SW 1271 (cell line): ENCODE measurements around the gene TXNDC12.
A peak's percentile ranks its signal among the peaks of the same experiment; 100 is the strongest.
"Not testable (repeated sequence)": the region's sequence is repeated elsewhere in the genome, so short reads cannot be mapped to it uniquely, and the experiment has no call there.

Experiments used
- DNase-seq, 2 experiments: peaks; one replicate each; lab custom pipeline; 2025; lab: John Stamatoyannopoulos, UW

TXNDC12 gene

DNA sequence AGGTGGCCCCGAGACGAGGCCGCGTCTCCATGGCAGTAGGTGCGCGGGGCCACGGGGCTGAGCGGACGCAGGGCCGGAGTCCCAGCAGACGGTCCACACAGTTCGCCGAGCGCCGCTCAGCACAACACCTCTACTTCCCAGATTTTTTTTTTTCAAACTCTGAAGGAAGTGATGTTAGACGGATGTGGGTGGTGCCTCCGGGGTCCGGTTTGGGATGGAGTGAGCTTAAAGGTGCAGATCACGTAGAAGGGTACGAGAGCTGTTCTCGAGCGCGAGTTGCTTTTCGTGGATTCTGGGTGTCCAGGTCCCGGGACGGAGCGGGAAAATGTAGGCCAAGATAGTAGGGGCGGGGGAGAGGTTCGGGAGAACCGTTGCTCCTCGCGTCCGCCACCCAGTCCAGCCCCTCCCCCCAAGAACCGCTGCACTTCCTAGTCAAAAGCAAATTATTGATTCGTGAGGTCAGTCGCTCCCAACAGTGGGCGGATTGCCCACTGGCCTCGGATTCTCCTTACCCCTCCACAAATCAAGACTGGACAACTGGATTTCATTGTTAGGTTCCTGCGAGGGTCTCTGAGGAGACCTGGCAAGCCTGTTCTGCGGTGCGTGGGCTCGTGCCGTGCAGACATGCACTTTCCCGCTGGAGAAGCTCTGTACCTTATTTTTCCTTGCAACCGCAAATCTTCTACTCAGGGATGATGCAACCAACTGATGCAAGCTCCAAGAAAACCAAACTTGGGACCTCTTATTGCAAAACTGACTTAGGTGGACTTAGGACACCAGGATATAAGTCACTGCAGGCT, at the start of gene TXNDC12:
Gene TXNDC12 (minus strand): TSS at position 126 of the 800 bp plus-strand sequence. CDS start 95 bp downstream, at position 31.
- peak; percentile 76 to 90 for DNase-seq

GRCh38 chr1:52102336-52103013, 47.5 kb upstream of the TXNDC12 start:
- DNase-seq, result no peak

DNA sequence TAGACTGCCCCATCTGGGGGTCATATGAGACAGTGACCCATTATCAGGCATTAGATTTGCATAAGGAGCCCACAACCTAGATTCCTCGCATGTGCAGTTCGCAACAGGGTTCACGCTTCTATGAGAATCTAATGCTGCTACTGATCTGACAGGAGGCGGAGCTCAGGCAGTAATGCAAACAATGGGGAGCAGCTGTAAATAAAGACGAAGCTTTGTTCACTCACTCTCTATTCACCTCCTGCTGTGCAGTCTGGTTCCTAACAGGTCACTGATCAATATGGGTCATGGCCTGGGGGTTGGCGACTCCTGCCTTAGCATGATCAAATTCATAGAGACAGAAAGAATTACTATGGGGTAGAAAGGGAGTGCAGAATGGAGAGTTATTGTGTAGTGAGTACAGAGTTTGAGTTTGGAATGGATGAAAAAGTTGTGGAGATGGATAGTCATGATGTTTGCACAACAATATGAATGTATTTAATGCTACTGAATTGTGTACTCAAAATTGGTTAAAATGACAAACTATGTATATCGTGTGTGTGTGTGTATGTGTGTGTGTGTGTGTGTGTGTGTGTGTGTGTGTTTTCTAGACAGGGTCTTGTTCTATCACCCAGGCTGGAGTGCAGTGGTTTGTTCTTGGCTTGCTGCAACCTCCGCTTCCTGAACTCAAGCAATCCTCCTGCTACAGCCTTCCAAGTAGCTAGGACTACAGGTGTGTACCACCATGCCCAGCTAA, 43.3 kb upstream of the TXNDC12 start:
- no peak for DNase-seq

- no peak for DNase-seq
Observed at GRCh38 chr1:52096216-52096615, 41.2 kb upstream of the TXNDC12 start.

GRCh38 chr1:52094300-52094699, 39.3 kb upstream of the TXNDC12 start:
- DNase-seq, result not testable (repeated sequence)

- DNase-seq, result not testable (repeated sequence)
Observed at GRCh38 chr1:52087892-52088291, 32.9 kb upstream of the TXNDC12 start.

GRCh38 chr1:52080014-52080415, 25.0 kb upstream of the TXNDC12 start:
- no peak for DNase-seq

DNA sequence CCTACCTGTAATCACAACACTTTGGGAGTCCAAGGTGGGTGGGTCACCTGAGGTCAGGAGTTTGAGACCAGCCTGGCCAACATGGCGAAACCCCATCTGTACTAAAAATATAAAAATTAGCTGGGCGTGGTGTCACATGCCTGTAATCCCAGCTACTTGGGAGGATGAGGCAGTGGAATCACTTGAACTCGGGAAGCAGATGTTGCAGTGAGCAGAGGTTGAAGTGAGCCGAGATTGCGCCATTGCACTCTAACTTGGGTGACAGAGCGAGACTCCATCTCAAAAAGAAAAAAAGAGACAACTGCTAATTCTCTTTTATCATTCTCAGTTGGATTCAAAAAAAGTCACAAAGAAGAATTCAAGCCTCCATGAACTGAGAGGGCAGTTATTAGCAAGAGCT, 22.3 kb upstream of the TXNDC12 start:
- DNase-seq, result not testable (repeated sequence)

GRCh38 chr1:52072291-52072690, 17.3 kb upstream of the TXNDC12 start:
- no peak for DNase-seq

- no peak for DNase-seq
Observed at GRCh38 chr1:52070704-52071103, 15.7 kb upstream of the TXNDC12 start.

DNA sequence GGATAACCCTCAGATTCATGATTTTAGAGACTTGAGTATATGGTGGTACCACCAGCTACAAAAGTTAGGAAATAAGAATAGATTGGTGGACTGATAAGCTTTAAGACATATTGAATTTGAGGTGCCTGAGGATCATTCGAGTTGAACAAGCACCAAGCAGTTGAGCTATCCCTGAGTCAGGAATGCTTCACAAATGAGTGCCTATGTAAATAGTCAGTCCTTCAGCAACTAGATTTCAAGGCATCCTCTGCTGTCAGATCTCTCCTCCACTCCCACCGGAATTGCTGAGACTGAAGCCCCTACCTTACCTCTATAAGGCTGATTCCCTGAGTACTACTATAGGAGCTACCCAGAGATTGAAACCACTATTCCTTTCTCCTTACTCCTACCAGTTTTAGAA, 8.2 kb upstream of the TXNDC12 start:
- no peak for DNase-seq

- DNase-seq, result no peak
Observed at GRCh38 chr1:52060822-52061221, 5.8 kb upstream of the TXNDC12 start.

DNA sequence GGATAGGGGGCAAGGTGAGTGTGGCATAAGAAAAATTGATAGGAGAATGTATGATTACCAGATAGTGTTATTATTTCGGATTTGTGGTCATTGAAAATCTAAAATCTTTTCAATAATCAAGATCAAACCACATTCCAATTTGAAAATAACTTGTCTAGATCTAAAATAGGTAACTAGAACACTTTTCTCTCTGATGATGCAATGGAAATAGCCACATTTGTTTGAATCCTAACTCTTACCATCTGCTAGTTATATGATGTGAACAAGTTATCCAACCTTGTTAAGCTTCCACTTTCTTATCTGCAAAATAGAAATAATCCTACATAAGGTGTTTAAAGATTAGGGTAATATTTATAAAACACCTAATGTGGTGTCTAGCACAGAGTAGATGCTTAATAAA, 4.9 kb upstream of the TXNDC12 start:
- no peak for DNase-seq

DNA sequence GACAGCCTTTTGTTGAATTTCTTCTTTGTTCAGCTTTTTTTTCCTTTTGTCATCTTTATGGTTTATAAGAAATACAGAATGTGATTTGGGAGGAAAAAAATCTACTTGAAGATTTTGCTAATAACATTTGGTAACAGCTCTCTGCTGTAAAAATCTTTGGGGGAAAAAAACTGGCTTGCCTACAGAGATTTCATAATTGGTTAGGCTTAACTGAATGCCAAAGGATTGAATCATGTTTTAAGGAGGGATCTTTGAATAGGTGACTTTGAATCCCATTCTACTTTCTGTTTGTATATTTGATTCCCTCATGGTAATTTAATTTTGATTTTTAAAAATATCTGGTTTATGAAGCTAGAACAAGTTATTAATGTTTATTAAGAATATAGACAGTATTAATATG, 4.3 kb upstream of the TXNDC12 start:
- DNase-seq, result peak in 1 of 2 experiments; percentile 20

DNA sequence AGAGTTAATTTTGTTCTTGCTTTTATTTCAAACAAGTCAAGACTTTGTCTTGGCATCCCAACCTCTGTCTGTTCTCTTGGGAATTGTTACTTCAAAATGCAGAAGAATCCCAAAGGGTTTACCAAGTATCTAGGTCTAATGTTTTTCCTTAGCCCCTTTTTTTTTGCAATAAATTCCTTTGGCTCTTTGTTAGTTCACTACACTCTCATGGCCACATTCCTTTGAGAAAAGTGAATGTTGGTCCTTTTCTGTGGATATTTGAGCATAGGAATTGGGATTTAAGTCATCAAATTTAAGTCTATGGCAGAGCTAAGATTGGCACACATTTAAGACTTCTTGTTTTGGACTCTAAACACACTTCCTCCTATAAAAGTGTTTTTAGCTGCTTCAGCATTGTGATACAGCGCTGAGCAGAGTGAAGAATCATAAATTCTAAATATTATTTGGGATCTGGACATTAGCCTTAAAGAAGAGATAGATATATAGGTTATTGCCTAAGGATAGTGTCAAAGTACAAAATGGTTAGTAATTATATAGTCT, 3.0 kb upstream of the TXNDC12 start:
- no peak for DNase-seq

GRCh38 chr1:52057255-52057654, 2.3 kb upstream of the TXNDC12 start:
- DNase-seq, result no peak

- no peak for DNase-seq
Observed at GRCh38 chr1:52056937-52057231, 1.9 kb upstream of the TXNDC12 start.

- peak; percentile 70 to 90 for DNase-seq
Observed at GRCh38 chr1:52056163-52056936, 1.4 kb upstream of the TXNDC12 start, which contains the start of gene BTF3L4. TSS of gene BTF3L4 (plus strand) at chr1:52056295. CDS start at chr1:52059848, 3,553 bp downstream.

DNA sequence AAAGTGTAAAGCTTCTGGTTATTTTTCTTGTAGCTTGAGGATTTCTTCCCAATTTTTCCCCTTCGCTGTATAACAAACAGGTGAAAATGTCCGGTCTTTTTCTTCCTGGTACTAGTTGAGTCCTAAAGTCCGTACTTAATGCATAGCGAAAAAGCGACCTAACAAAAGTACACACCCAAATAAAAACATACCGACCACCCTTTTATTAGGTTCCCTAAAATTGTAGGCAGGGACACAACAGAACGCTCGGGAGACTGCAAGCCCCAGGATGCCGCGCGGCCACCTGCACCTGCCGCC, 823 bp upstream of the TXNDC12 start:
- DNase-seq, result no peak

DNA sequence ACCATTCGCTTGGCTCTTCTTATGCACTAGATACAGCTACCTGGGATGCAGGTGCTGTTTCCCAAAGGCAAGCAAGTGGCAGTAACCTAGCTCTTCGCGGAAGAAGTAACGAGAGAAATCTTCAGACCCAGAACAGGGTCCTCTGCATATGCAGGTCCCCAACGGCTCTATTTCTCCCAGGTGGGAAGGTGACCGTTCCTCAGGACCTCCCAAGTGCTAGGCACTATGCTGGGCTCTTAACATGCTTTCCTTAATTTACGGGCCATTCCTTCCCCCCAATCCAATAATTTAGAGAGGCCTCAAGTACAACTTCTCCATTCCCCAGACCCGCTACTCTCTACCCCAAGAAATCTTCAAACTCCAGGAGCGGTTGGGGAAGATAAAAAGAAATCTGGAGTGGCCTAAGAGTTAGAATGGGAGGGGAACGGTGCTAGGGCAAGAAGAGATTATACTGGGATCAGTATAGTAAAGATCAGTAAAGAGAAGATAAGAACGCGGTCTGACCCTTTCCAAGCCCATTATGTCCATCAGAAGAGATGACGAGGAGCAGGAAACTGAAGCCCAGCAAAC, 410 bp downstream of the TXNDC12 start:
- DNase-seq, result no peak

- no peak for DNase-seq
Observed at GRCh38 chr1:52053862-52054261, 1.1 kb downstream of the TXNDC12 start.

- DNase-seq, result not testable (repeated sequence)
Observed at GRCh38 chr1:52049337-52049736, 5.7 kb downstream of the TXNDC12 start.
